Right lung (tissue), 5 donors: ENCODE measurements around the gene PDE1C. TPM values are rescaled to one million over a fixed set of nuclear protein-coding genes. Genes with fewer than 3 reads are reported as not detected.

Experiments used
- DNase-seq, 2 donors: peaks; one replicate each; pipeline ENCODE4 v3.0.0-alpha.2; 2013
- polyA plus RNA-seq, 5 donors: library from polyadenylated mRNA; unstranded; fragments of 120-200 nt; gene quantifications; one replicate each; pipeline versions ENCODE4 v1.2.1 to v1.2.3, GENCODE V29; 2013; ENCODE audit warnings: inconsistent platforms in 1 of 5, low replicate concordance in 1 of 5; ENCODE audit not compliant: insufficient read length in 5 of 5, insufficient read depth in 1 of 5

The PDE1C gene
- polyA plus RNA-seq, 5 donors, result 2.5 to 4.8 (median 4.3) TPM

DNA sequence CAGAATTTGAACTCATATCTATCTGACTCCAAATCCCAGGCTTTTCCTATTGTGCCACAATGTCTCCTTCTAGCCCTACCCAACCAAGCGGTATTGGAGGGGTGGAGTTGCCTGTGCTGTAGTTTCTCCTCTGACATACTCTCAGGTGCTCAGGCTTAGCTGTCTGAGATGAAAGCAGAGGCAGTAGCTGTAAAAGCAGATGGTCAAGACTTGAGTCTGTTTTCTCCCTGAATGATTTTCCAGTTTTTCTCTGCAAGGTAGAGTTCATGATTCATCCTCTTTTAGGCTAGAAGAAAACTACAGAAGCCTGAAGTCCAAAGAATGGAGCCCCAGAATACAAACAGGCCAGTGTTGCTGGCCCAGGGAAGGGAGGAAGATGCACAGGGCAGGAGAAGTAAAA is 130.0 kb downstream of the PDE1C start:
- no peak for DNase-seq

DNA sequence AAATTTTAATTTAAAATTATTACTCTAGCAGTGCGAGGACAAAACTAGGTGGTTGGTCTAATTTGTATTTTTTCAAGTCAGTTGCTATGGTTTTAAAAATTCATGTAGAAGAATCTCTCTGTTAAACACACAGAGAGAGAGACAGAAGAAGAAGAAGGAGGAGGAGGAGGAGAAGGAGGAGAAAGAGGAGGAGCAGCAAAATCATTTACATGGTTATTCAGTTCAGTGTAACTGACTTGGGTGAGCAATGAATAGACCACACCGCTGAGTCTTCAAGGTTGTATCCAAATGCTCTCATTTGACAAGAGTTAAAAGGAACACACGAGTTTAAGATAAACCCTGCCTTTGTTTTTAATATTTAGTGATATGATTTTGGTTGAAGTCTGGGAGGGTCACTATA is 131.1 kb downstream of the PDE1C start:
- no peak for DNase-seq

DNA sequence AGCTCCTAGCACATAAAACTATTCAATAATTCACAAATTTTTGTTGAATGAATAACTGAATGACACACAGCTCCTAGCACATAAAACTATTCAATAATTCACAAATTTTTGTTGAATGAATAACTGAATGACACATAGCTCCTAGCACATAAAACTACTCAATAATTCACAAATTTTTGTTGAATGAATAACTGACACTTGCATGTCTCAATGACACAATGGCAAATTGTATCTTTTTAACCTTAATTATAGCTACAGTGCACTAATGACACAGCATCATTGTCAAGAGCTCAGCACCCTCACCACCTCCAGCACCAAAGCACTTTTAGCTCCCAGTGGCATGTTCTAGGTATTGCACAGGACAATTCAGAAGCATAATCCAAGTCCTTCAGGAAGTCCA is 131.6 kb downstream of the PDE1C start:
- DNase-seq, result no peak

DNA sequence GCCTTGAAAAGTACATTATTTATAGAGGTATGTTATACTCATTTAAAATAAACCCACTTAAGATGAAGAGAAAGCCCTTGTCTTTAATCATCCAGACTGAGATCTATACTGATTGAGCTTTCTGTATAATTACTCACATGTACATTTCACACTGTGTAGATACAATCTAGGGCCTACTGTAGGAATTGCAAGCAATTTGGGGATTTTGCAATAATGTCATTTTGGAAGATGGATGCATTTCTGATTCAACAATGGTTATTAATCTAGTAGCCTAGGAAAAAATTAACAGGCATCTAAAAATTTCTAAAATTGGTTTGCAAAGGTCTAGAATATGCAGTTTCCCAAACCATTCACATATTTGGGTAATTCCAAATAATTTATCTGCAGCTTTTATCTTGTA is 132.2 kb downstream of the PDE1C start:
- DNase-seq, result no peak

DNA sequence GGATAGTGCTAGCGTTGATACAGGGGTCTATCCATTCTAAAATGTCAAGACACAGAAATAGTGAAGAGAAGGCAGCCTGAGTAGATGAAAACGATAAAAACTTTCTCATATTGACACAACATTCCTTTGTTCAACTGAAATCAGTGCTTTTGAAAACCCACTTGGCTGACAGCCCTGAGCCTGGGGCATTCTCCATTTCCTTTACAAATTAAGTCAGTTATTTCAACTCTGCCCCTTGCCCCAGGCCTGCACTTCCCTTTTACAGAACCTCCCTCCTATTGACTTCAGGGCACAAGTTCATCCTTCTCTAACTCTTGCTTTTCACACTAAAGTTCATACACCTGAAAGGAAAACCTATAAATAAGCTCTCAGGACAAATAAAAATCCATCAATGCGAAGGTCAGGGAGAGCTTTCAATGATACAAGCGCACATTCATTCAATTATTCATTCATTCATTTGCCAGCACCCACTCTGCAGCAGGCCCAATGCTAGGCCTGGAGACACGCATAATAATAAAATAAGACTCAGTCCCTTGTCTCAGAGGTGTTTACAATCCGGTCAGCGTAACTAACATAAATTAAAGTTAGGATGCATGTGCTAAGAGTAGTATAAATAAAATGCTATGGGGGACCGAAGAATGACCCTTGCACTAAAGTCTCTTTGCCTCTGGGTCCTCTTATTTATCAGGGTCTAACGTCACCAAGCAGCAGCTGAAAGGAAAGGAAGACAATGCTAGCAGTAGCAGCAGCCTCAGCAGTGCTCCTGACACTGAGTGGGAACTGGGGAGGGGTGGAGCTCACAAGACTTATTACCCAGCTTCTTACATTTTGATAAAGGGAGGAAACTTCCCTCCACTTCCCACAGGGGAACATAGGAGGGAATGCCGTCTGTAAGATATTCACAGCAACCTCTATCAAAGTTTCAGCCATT is 134.8 kb downstream of the PDE1C start:
- DNase-seq, result no peak

DNA sequence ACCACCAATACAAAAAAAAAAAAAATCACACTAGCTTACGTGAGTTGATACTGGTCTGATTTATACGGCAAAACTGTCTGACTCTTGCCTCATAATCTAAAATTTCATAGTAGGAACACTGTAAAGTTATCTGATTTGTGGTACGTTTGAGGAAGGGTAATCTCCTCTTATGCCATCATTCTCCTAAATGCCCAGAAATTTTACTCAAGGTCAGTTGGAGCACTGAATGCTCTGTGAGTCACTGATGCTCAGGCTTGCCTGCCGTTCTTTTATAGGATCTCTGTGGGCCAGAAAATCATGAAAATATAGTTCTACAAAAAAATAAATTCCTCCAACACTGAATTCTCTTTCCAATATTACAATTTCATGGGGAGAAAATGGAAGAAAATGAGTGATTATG is 135.7 kb downstream of the PDE1C start:
- no peak for DNase-seq

DNA sequence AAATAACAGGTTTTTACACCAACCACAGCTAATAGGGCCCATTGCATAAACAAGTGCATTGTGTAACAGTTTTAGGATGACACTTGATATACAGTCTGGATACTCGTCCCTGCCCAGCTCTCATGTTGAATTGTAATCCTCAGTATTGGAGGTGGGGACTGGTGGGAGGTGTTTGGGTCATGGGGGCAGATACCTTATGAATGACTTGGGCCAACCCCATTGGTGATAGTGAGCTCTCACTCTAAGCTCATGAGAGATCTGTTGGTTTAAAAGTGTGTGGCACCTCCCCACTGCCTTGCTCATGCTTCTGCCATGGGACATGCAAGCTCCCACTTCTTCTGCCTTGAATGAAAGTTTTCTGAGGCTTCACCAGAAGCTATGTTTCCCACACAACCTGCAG is 136.7 kb downstream of the PDE1C start:
- DNase-seq, result no peak

DNA sequence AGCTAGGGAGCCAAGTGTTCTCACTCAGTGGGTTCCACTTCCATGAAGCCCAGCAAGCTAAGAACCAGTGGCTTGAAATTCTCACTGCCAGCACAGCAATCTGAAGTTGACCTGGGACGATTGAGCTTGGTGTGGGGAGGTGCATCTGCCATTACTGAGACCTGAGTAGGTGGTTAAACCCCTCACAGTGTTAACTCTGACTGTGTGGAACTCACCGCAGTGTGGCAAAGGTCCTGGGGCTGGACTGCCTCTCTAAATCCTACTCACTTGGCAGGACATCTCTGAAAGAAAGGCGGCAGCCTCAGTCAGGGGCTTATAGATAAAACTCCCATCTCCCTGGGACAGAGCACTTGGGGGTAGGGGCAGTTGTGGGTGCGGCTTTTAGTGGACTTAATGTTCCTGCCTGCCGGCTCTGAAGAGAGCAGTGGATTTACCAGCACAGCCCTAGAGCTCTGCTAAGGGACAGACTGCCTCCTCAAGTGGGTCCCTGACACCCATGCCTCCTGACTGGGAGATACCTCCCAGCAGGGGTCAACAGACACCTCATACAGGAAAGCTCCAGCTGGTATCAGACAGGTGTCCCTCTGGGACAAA is 143.1 kb downstream of the PDE1C start:
- no peak for DNase-seq

DNA sequence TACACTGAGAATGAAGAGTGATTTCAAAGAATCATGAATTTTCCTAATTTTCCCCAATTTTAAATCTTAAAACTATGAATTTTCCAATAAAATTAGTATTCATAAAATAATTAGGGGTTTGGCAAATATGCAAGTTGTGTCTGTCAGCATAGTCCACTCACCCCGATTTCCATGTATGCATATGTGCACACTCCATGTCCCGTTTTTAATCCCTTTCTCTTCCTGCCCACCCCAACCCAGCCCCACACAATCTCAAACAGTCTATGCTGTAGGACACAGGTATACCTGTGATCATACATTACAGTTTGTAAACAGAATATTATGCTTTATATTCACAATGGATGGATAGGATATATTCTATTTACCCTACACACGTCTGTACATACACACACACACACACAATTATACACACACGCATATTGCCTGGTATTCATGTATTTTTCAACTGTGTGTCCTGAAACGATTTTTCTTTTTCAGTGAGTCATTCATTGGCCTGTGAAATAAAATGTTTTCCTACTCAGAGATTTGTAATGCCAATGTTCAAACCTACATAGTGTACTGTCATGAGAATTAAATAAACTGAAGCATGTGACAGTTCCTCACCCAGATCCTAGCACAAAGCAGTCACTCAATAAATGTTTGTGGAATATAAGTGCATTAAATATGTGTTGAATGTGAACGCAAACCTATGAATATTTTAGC is 144.3 kb downstream of the PDE1C start:
- no peak for DNase-seq

DNA sequence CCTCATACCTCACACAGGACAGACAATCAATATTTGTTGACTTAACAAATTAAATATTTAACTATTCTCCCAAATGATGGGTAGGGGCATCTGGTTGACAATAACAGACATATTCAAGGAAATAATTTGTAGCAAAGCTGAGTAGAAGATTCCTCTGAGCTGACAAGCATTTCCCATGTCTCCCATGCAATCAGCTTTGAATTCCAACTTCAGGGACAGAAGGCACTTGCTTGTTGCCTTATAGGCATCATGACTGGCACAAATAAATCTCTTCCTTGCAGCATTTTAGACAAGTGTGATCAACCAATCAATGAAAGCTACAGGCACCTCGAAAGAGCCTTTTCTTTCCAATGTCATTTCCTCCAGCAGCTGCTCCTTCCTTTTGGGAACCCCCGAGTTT is 146.0 kb downstream of the PDE1C start:
- no peak for DNase-seq

DNA sequence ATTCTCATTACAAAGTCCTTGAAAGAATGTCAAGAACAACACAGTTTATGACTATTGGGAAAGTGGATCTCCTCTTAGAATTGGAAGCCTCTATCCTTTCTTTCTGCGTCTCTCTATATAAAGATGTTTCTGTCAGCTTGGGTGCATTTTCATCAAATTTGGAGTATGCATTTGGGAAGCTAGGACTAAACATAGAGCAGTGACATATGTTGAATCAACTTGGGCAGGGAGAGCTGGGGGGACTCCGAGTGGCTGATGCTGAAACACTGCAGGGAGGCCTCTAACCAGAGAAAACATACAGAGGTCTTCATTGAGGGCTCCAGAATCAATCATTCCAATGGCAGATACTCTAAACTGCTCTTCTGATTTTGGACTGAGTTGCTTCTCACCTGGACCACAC is 147.4 kb downstream of the PDE1C start:
- DNase-seq, result no peak

DNA sequence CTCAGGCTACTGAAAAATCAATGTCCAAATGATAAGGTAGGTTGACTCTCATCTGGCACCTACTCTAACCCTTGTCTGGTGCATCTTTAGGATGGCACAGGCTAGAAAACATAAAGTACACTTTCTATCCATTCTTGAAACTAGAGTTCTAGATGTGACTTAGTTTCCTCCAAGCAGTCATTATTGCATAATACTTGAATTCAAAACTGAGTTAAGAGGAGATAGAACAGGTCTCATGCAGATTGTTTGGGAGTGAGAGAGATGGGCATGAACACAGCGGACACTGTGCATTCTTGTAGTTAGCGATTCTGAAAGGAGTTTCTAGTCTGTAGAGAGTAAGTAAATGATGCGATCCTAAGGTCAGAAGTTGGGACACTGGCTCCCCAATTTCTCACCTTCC is 149.2 kb downstream of the PDE1C start:
- no peak for DNase-seq

DNA sequence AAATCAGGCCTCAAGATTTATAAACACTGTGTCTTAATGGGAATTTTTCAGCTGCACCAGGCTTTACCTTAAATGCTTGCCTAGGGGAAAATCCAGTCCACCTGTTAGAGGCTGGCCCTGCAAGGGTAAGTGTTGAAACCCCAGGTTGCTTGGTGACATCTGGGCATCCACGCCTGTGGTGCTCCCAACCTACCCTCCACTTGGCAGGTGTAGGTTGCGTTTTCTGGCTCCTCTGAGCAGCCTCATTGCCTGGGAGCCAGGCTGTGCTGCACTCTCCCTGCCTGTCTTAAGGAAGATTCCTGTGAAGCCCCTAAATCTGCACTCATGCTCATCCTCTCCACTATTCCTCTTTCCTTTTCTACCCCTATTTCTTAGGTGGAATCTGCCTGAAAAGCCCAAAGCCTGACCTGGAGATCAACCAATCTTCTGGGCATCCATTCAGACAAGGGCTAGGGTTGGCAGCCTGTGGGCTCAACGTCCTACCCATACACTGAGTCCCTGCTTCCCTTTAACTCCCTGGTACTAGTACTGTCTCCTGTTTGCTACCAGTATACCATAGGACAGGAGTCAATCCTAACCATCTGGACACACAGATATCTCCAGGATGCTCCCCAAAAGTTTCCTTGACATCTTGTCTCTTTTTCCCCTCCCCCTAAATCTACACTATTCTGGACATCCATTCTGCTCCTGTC is 150.4 kb downstream of the PDE1C start:
- DNase-seq, result no peak

DNA sequence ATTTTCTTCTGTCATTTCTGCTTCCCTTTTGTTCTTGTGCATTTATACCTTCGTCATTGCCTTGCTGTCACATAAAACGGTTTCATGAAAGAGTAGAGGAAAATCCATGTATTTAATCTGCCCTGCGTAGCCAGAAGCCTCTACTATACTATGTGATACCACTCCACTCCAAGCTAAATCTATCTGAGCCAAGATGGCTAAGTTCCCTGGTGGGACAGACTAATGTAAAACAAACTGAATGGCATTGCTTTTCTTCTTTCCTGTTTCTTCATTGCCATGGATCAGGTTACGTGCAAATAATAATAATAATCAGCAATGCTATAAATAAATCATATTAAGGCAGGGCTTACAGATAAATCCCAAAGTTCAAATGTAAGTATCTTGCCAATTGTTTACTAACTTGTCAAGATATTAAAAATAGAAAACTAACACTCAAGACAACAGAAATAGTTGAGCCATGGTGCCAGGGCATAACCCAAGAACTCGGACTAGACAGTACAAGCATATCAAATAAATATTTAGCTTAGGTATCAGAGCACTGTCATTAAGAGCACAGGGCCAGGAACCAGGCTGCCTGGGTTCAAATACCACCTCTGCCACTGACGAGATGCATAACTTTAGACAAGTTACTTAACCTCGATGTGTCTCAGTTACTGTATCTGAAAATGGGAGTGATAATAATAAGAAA is 151.4 kb downstream of the PDE1C start:
- DNase-seq, result no peak

DNA sequence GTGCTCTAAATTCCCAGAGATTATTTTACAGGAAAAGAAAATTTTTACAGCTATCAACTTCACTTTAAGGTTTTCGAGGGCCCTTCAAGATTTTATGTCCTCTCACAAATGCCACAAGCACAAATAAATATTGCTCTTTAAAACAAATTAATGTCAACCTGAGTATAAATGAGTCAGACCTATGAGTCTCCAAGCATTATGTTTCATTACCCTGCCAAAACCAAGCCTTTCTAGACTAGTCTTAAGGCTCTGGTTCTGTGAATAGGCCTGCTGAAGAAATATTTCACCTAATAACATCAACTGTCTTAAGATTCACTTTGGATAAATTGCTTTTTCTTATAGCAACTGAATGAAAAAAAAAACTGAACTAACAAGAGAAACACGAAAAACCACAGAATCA is 153.0 kb downstream of the PDE1C start:
- no peak for DNase-seq

DNA sequence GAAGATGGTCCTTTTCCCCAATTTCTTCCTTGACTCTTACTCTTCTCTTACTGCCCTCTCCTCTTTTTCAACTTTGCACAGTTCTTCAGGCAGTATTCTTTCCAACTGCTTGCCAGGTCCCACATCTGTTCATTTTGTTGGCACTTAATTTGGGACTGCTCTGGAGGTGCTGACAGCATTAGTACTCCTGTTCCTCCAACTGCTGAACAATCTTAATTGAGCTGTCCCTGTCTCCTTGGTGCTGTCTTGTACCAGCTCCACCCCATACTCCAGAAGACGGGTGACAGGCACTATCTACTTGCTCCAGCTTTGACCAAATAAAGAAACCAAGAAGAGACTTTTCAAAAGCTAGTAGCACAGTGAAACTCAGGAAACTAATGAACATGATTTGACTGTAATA is 160.0 kb downstream of the PDE1C start:
- no peak for DNase-seq

DNA sequence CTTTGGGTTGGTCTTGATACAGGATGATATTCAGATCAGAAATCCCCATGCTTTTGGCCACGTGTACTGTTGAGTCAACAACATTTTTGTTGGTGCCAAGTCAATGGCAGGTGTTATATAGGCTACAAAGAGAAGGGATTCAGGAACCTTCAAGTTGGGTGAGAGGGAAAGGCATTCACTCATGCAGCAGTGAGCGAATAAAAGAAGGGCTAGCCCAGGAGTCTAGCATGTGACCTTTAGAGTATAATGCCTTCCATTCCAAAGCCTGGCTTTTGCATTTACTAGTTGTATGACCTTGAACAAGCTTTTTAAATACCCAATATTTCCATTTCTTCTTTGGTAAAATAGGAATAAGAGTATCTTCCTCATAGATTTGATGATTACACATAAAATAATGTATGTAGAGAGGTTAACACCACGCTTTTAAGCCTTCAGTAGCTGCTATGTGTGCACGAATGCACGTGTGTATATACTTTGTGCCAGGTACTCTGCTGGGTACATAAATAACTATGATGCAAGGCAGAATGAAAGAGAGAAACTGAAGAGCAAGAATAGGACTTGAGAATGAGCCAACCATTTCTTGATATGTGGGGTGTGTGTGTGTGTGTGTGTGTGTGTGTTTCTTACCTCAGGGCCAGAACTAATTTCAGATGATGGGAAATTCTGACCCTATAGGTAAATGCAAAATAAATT is 163.6 kb downstream of the PDE1C start:
- DNase-seq, result no peak

DNA sequence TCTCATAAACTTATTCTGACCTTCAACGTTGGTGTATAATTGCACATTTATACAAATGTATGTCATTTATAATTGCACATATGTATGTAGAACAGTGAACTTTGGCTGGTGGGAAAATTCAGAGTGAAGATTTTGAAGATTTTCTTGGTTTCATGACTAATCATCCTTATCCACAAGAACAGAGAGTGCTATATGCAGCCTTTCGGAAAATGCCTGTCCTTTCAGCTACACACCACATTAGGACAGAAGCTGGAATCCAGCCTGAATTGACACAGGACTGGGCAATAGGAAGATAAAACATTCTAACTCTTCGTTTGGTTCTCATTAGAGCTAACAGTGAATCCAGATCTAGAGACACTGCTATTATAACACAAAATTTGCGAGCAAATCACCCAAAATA is 166.2 kb downstream of the PDE1C start:
- no peak for DNase-seq

DNA sequence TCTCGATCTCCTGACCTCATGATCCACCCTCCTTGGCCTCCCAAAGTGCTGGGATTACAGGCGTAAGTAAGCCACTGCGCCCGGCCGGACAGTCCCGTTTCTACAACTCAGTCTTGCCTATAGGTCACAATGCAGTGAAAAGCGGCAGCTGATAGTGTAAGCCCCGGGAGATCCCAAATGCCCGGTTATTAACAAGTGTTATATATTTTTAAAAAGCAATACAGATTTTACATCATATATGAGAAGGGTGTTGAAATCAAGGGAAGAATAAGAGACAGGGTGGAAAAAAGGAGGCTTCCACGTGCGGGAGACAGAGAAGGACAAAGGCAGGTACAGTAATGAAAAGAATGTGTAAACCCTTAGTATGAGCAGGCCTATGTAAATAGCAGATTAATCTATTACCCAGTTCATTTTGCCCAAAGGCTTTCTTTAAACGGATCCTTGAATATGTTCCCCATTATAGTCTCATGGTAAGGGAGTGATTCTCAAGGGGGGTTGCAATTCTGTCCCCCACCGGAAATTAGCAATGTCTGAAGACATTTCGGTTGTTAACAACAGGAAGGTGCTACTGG is 170.8 kb downstream of the PDE1C start:
- no peak for DNase-seq

DNA sequence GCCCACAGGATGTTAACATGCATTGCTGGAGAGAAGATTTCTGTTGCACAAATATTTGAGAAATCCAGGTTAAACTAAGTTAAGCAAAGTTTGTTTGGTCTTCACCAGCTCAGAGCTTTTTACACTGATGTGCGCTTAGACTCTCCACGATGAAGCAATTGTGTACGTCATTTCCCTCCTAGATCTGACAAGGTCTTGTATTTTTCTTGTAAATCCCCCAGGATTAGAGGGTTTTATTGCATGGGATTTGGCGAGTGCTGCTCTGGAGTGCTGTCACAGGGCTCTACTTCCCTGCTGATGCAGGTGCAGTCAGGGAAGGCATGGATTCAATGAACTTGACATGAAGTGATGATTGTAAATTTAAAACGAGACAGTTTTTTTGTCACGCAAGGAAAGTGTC is 173.3 kb downstream of the PDE1C start:
- no peak for DNase-seq

DNA sequence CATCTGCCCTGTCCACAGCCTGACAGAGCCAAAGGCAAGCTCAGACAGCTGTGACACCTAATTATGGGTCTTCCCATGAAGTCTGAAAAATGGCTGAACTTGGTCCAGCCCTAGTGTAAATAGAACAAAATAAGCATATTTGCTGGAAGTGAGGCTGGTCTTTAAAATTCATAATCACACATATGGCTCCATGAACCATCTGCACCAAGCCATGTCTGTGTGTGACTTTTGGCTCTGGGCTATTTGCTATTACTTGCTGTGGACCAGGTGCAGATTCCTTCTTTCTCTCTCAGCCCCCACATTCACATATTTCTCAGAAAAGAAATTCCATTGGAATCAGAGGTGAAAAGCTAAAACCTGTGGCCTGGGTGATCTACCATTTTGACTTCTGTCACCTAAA is 175.9 kb downstream of the PDE1C start:
- DNase-seq, result no peak
